Heart right ventricle (tissue), 16 donors: ENCODE data around the gene DCLK3. TPM values are rescaled to one million over a fixed set of nuclear protein-coding genes. Genes with fewer than 3 reads are reported as not detected.

Experiments used
- ATAC-seq, 8 donors: fragments of 200-7000 bp; cut with Tn5 transposase; one replicate each; pipeline ENCODE4 v1.9.1; 2020; ENCODE audit warnings: mild to moderate bottlenecking in 8 of 8, moderate library complexity in 8 of 8, moderate number of reproducible peaks in 1 of 8
- DNase-seq, 2 donors: peaks; one replicate each; pipeline ENCODE4 v3.0.0-alpha.2; 2020
- H3K27ac ChIP-seq, 10 donors: fragments of 200-600 bp; sonication (generic) in 2 of 10; one replicate each; pipeline versions ENCODE4 v1.5.0 to v1.8.0; 2020 to 2022; ENCODE audit warnings: mild to moderate bottlenecking in 3 of 10
- H3K27me3 ChIP-seq, 7 donors: fragments of 200-600 bp; one replicate each; pipeline ENCODE4 v1.8.0; 2021 to 2022; ENCODE audit warnings: mild to moderate bottlenecking in 2 of 7
- H3K36me3 ChIP-seq, 9 donors: fragments of 200-600 bp; sonication (generic) in 1 of 9; one replicate each; pipeline versions ENCODE4 v1.5.0 to v1.8.0; 2020 to 2022; ENCODE audit warnings: mild to moderate bottlenecking in 2 of 9
- H3K4me1 ChIP-seq, 9 donors: fragments of 200-600 bp; sonication (generic) in 1 of 9; one replicate each; pipeline versions ENCODE4 v1.5.0 to v1.8.0; 2020 to 2022; ENCODE audit warnings: mild to moderate bottlenecking in 4 of 9
- H3K4me3 ChIP-seq, 10 donors: fragments of 200-600 bp; sonication (generic) in 2 of 10; one replicate each; pipeline versions ENCODE4 v1.5.0 to v1.8.0; 2020 to 2022; ENCODE audit warnings: mild to moderate bottlenecking in 7 of 10, moderate library complexity in 2 of 10
- H3K9me3 ChIP-seq, 11 donors: fragments of 200-600 bp in 10 of 11; sonication (generic) in 2 of 11; one replicate each; pipeline versions ENCODE4 v1.5.0 to v1.8.0; 2013 to 2022; ENCODE audit warnings: mild to moderate bottlenecking in 2 of 11, control low read depth in 1 of 11, moderate library complexity in 1 of 11
- WGBS, 2 donors: extraction: QIAGEN DNeasy Blood & Tissue Kit; methylation state at CpG; one replicate each; pipeline ENCODE4 v1.1.7; 2013; ENCODE audit warnings: inconsistent platforms in 1 of 2; 5-methylcytosine and 5-hydroxymethylcytosine counted together
- intact Hi-C, 10 donors: fragments of 100-400 bp; cut with DNase I; formaldehyde crosslinking; loops; one replicate each; pipeline versions ENCODE4 v1.11.1 to v1.14.2; 2022
- polyA plus RNA-seq, 2 donors: library from polyadenylated mRNA; stranded (reverse); fragments of 200-250 nt; gene quantifications; one replicate each; pipeline ENCODE4 v1.2.3, GENCODE V29; 2013
- total RNA-seq, 10 donors: library from RNA; stranded (reverse); fragmentation: NEBNext Ultra II Directional in 3 of 10; extraction: Animal tissue kit (Norgen Biotek cat#: 25700) in 3 of 10; gene quantifications; one replicate each; pipeline versions ENCODE4 v1.2.1 to v1.2.4, GENCODE V29; 2021 to 2023
- TF ChIP-seq, protein P1 (sequence below), 9 donors: fragments of 200-600 bp; sonication (generic) in 2 of 9; IDR thresholded peaks; one replicate each; pipeline versions ENCODE4 v1.5.0 to v1.8.0; 2021 to 2022; ENCODE audit warnings: antibody characterized with exemption in 9 of 9, mild to moderate bottlenecking in 5 of 9, moderate library complexity in 1 of 9
- donor health status: Arrhythmogenic right ventricular cardiomyopathy.
- donor health status: ischemic (EF 13 %, LVEDD 7.1; RV severe dilation, severe dysfunction).
- donor health status: healthy with polysubstance abuse.
- donor health status: DM: no; HTN: yes; CAD: no.
- donor health status: DM: no; HTN: no; CAD: no.
- donor health status: ischemic (EF 25% LVEDD 6.9; RV normal size, moderate dysfunction).
- donor health status: ischemic (EF 25% LVEDD 5.7; RV mildly dilated, moderate dysfunction).
- donor health status: healthy.
- donor health status: DM: yes; HTN: yes; CAD: no.
- donor health status: Ischemic cardiomyopathy.
- donor health status: ischemic (EF 35%, LVEDD 5.7; RV mildly dilated, moderate dysfunction).
- donor health status: nonischemic (EF 11% LVEDD 7.7; RV severe dilation, severe dysfunction).
- donor health status: DM: yes; HTN: yes; CAD: no.
- donor health status: PGD.
- donor health status: ischemic (EF 29% LVEDD 5.4; RV normal size, mild dysfunction).
- donor health status: nonischemic (EF 23%, LVEDD 6.1; RV moderate dilation, normal function).

Gene DCLK3
- total and polyA plus RNA-seq, 12 donors: 0.04 to 1.0 (median 0.19) TPM

GRCh38 chr3:36804295-36805055, 40.1 kb upstream of the DCLK3 start:
- Histone ChIP-seq H3K9me3 (peaks cover 0 to 24% (median 9%) of the 10 kb centered on the region in 11 donors), H3K36me3 (no peaks in the 10 kb centered on the region), H3K4me1 (no peaks in the 10 kb centered on the region), H3K4me3 (no peak overlapping the region), H3K27me3 (no peaks in the 10 kb centered on the region), H3K27ac (no peak overlapping the region)
- 95 to 98% methylated on average over 2 of the region's 2 CpGs for WGBS, 2 donors
- intact Hi-C loops: no loop called here
- DNase-seq (no peak), ATAC-seq (no peak)
- TF ChIP-seq, protein P1, sequence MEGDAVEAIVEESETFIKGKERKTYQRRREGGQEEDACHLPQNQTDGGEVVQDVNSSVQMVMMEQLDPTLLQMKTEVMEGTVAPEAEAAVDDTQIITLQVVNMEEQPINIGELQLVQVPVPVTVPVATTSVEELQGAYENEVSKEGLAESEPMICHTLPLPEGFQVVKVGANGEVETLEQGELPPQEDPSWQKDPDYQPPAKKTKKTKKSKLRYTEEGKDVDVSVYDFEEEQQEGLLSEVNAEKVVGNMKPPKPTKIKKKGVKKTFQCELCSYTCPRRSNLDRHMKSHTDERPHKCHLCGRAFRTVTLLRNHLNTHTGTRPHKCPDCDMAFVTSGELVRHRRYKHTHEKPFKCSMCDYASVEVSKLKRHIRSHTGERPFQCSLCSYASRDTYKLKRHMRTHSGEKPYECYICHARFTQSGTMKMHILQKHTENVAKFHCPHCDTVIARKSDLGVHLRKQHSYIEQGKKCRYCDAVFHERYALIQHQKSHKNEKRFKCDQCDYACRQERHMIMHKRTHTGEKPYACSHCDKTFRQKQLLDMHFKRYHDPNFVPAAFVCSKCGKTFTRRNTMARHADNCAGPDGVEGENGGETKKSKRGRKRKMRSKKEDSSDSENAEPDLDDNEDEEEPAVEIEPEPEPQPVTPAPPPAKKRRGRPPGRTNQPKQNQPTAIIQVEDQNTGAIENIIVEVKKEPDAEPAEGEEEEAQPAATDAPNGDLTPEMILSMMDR (IDR thresholded peaks at IDR 0.05): no peak

DNA sequence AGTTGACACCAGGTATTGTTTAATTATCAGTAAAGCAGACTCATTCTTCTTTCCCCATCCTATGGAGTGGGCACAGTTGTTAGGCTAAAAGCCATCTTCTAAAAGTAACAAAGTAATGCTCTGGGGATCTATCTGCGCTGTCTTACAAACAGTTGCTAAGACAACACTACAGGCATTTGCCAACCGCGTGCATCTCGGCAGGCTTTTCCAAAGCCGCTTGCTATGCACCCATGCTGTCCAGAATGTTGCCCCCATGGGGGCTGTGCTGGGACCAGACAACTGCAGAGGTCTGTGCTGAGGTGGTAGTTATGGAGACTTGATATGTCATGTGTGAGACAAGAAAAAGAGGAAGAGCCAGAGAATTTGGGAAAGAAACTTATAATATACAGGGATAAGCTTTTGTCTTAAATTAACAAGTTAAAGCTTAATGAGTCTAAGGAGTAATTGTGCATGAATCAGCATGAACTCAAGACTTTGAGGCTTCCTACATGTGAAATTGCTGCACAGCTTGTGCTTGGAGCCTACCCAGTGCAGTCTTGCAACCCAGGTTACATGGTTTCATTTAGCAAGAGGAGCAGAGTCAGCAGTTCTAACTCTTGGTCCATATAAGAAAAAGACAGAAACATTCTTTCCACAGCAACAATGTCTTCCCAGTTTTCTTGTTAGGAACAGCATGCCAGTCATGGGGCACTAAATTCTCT, 38.9 kb upstream of the DCLK3 start:
- no peak overlapping the region for H3K27ac ChIP-seq
- TF ChIP-seq, protein P1 (IDR thresholded peaks at IDR 0.05): no peak
- DNase-seq (no peak), ATAC-seq (no peak)
- WGBS, 2 donors: 94 to 96% methylated on average over 5 of the region's 5 CpGs
- no peaks in the 10 kb centered on the region for H3K27me3 ChIP-seq
- intact Hi-C loops: no loop called here
- H3K36me3 ChIP-seq: no peaks in the 10 kb centered on the region
- H3K9me3 ChIP-seq: peaks cover 0 to 27% (median 9%) of the 10 kb centered on the region in 11 donors
- no peaks in the 10 kb centered on the region for H3K4me1 ChIP-seq
- no peak overlapping the region for H3K4me3 ChIP-seq

GRCh38 chr3:36800533-36801116, 36.3 kb upstream of the DCLK3 start:
- TF ChIP-seq, protein P1 (IDR thresholded peaks at IDR 0.05): no peak
- Histone ChIP-seq H3K36me3 (no peaks in the 10 kb centered on the region), H3K27me3 (no peaks in the 10 kb centered on the region), H3K4me3 (no peak overlapping the region), H3K4me1 (no peaks in the 10 kb centered on the region), H3K27ac (no peak overlapping the region), H3K9me3 (peaks cover 0 to 16% (median 4%) of the 10 kb centered on the region in 11 donors)
- no peak for DNase-seq
- ATAC-seq: no peak
- intact Hi-C loops: no loop called here
- 84 to 85% methylated on average over 3 of the region's 3 CpGs for WGBS, 2 donors

GRCh38 chr3:36796881-36797280, 32.5 kb upstream of the DCLK3 start:
- Histone ChIP-seq H3K36me3 (no peaks in the 10 kb centered on the region), H3K27ac (no peak overlapping the region), H3K4me3 (no peak overlapping the region), H3K9me3 (peaks cover 0 to 3% (median 0%) of the 10 kb centered on the region in 11 donors), H3K27me3 (no peaks in the 10 kb centered on the region), H3K4me1 (no peaks in the 10 kb centered on the region)
- ATAC-seq (no peak), DNase-seq (no peak)
- intact Hi-C loops: no loop called here
- TF ChIP-seq, protein P1 (IDR thresholded peaks at IDR 0.05): no peak
